Sigmoid colon (tissue), 7 donors: Measurements from ENCODE around the gene XRCC5. TPM values are rescaled to one million over a fixed set of nuclear protein-coding genes. Genes with fewer than 3 reads are reported as not detected.

Experiments used
- DNase-seq: peaks from one replicate; pipeline ENCODE4 v3.0.0-alpha.2; 2019
- H3K27ac ChIP-seq, 4 donors: fragments of 200-600 bp; sonication (generic); one replicate each; pipeline ENCODE4 v1.5.1; 2016 to 2019; ENCODE audit warnings: mild to moderate bottlenecking in 1 of 4
- H3K27me3 ChIP-seq, 3 donors: fragments of 200-600 bp; sonication (generic); one replicate each; pipeline ENCODE4 v1.5.1; 2019; ENCODE audit warnings: mild to moderate bottlenecking in 1 of 3
- H3K36me3 ChIP-seq, 4 donors: fragments of 200-600 bp; sonication (generic); one replicate each; pipeline ENCODE4 v1.5.1; 2016 to 2019
- H3K4me1 ChIP-seq, 4 donors: fragments of 200-600 bp; sonication (generic); one replicate each; pipeline ENCODE4 v1.5.1; 2017 to 2019
- H3K4me3 ChIP-seq, 4 donors: fragments of 200-600 bp; sonication (generic); one replicate each; pipeline ENCODE4 v1.5.1; 2017 to 2019; ENCODE audit warnings: mild to moderate bottlenecking in 2 of 4, moderate library complexity in 1 of 4
- H3K9me3 ChIP-seq, 4 donors: fragments of 200-600 bp in 3 of 4; sonication (generic) in 3 of 4; one replicate each; pipeline versions ENCODE4 v1.5.1 to v1.6.1; 2013 to 2019
- CTCF ChIP-seq, 4 experiments: fragments of 450-650 bp in 3 of 4; fragments of 200-600 bp in 1 of 4; IDR thresholded peaks; one replicate each; pipeline ENCODE4 v1.5.1; 2016 to 2019; ENCODE audit warnings: antibody characterized with exemption in 4 of 4, mild to moderate bottlenecking in 3 of 4, moderate library complexity in 2 of 4
- EP300 ChIP-seq, 4 donors: sonication (generic); formaldehyde crosslinking; IDR thresholded peaks; one replicate each; pipeline ENCODE4 v1.6.1; 2017; ENCODE audit warnings: antibody characterized with exemption in 4 of 4
- POLR2A ChIP-seq, 2 donors: fragments of 450-650 bp; IDR thresholded peaks; one replicate each; pipeline ENCODE4 v1.6.1; 2016; ENCODE audit warnings: antibody characterized with exemption in 2 of 2, mild to moderate bottlenecking in 2 of 2, moderate library complexity in 2 of 2
- POLR2AphosphoS5 ChIP-seq, 4 donors: sonication (generic); formaldehyde crosslinking; IDR thresholded peaks; one replicate each; pipeline ENCODE4 v1.6.1; 2017; ENCODE audit warnings: antibody characterized with exemption in 4 of 4
- WGBS, 2 donors: extraction: QIAGEN DNeasy Blood & Tissue Kit; methylation state at CpG; one replicate each; pipeline ENCODE4 v1.1.7; 2013; 5-methylcytosine and 5-hydroxymethylcytosine counted together
- intact Hi-C: fragments of 100-400 bp; cut with DNase I; formaldehyde crosslinking; loops from one replicate; pipeline ENCODE4 v1.15.1; 2023
- polyA plus RNA-seq, 3 donors: library from polyadenylated mRNA; stranded (reverse); fragments of 200-250 nt; gene quantifications; one replicate each; pipeline ENCODE4 v1.2.3, GENCODE V29; 2013
- total RNA-seq, 4 donors: library from RNA; depleted of rRNA; stranded (reverse); fragments of >200 nt; gene quantifications; one replicate each; pipeline ENCODE4 v1.1.0, GENCODE V29; 2016
- donor health status: healthy with polysubstance abuse.
- donor health status: Bipolar disorder and iron deficiency.
- donor health status: healthy.

XRCC5 gene
- total and polyA plus RNA-seq, 7 donors = 70.3 to 152 (median 111) TPM

- Histone ChIP-seq H3K9me3 (no peaks in the 10 kb centered on the region), H3K36me3 (peaks cover 5 to 58% (median 13%) of the 10 kb centered on the region in 4 donors), H3K27me3 (no peaks in the 10 kb centered on the region), H3K4me1 (peaks cover 0 to 52% (median 32%) of the 10 kb centered on the region in 4 donors), H3K4me3 (no peak overlapping the region), H3K27ac (no peak overlapping the region)
- intact Hi-C loops = loop anchor here (5.0 kb wide), 1 partner anchor 299 kb away; the partner anchor contains the start of gene SMARCAL1
- WGBS, 2 donors = 71 to 74% methylated on average over 4 of the region's 4 CpGs
- DNase-seq = no peak
- TF ChIP-seq CTCF (IDR thresholded peaks at IDR 0.05) = no peak
- no peak for TF ChIP-seq POLR2A (IDR thresholded peaks at IDR 0.05)
- no peak for TF ChIP-seq EP300 (IDR thresholded peaks at IDR 0.05)
- TF ChIP-seq POLR2AphosphoS5 (IDR thresholded peaks at IDR 0.05) = no peak
Measured at GRCh38 chr2:216112926-216113325, 3.8 kb downstream of the XRCC5 start.

- H3K27ac ChIP-seq = no peak overlapping the region
- no peaks in the 10 kb centered on the region for H3K9me3 ChIP-seq
- TF ChIP-seq POLR2AphosphoS5 (IDR thresholded peaks at IDR 0.05) (no peak), CTCF (IDR thresholded peaks at IDR 0.05) (no peak), EP300 (IDR thresholded peaks at IDR 0.05) (no peak), POLR2A (IDR thresholded peaks at IDR 0.05) (no peak)
- peaks cover 5 to 65% (median 16%) of the 10 kb centered on the region in 4 donors for H3K36me3 ChIP-seq
- 70 to 89% methylated on average over 3 of the region's 3 CpGs for WGBS, 2 donors
- intact Hi-C loops = loop anchor here (5.0 kb wide), 1 partner anchor 299 kb away; the partner anchor contains the start of gene SMARCAL1
- H3K4me1 ChIP-seq = peaks cover 0 to 54% (median 31%) of the 10 kb centered on the region in 4 donors
- DNase-seq = no peak
- no peaks in the 10 kb centered on the region for H3K27me3 ChIP-seq
- no peak overlapping the region for H3K4me3 ChIP-seq
Measured at GRCh38 chr2:216113572-216113971, 4.4 kb downstream of the XRCC5 start.

- TF ChIP-seq POLR2A (IDR thresholded peaks at IDR 0.05) = no peak
- no peak for TF ChIP-seq CTCF (IDR thresholded peaks at IDR 0.05)
- TF ChIP-seq EP300 (IDR thresholded peaks at IDR 0.05) = no peak
- TF ChIP-seq POLR2AphosphoS5 (IDR thresholded peaks at IDR 0.05) = no peak
- intact Hi-C loops = loop anchor here (5.0 kb wide), 1 partner anchor 298 kb away; the partner anchor contains the start of gene SMARCAL1
Measured at GRCh38 chr2:216114382-216114713, 5.2 kb downstream of the XRCC5 start.

DNA sequence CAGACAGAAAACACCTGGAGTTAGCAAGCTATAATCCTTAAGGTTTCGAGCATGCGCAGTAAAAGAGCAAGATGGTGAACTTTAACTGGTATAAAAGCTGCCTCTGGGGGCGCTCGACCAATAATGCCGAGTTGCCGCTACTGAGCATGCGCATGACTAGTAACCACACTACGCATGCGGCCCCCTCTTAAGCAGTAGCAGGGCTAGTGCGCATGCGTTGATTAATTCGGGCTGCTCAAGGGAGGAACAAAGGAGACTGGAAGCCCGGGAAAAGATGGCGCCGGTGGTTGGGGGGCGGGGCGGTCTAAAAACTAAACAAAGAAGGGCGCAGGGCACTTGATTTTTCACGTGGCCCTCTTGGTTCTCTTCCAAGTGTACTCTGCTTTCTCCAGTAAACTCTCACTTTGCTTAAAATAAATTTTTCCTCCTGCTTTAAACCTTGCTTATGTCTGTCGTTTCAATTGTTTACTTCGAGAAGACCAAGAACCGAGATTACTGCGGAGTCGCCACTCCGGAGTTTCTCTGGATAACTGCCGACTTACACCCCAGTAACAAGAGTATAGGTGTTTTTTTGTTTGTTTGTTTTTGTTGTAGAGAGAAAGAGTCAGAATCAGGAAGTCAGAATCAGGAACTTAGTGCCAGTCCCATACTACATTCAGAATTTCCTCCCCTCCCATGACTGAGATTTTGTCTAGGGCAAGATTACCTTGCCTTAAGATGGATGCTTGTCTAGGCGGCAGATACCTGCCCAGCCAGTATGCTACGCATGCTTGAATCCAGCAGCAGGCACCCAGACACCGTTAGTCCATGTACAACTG is 5.8 kb downstream of the XRCC5 start:
- Histone ChIP-seq H3K27ac (peak overlapping the region; percentile 79 to 85 (median 80)), H3K4me3 (peak overlapping the region; percentile 44 to 55 (median 53)), H3K4me1 (peaks cover 0 to 54% (median 27%) of the 10 kb centered on the region in 4 donors), H3K9me3 (no peaks in the 10 kb centered on the region), H3K27me3 (no peaks in the 10 kb centered on the region), H3K36me3 (peaks cover 5 to 78% (median 17%) of the 10 kb centered on the region in 4 donors)
- WGBS, 2 donors = 4 to 8% methylated on average over 29 of the region's 29 CpGs
- TF ChIP-seq POLR2A (IDR thresholded peaks at IDR 0.05) (no peak), POLR2AphosphoS5 (IDR thresholded peaks at IDR 0.05) (peak in 2 of 4 donors; percentile 12 to 80), CTCF (IDR thresholded peaks at IDR 0.05) (peak; percentile 77 to 85 (median 80)), EP300 (IDR thresholded peaks at IDR 0.05) (no peak)
- intact Hi-C loops = loop anchor here (5.0 kb wide), 1 partner anchor 297 kb away; the partner anchor contains the start of gene SMARCAL1
- DNase-seq = peak; percentile 99

More at GRCh38 chr2:216114382-216114713, 5.2 kb downstream of the XRCC5 start:
- no peak for DNase-seq
- Histone ChIP-seq H3K27me3 (no peaks in the 10 kb centered on the region), H3K4me3 (peak overlapping the region in 1 of 4 donors; percentile 55), H3K9me3 (no peaks in the 10 kb centered on the region), H3K27ac (peak overlapping the region; percentile 63 to 85 (median 80)), H3K36me3 (peaks cover 5 to 73% (median 16%) of the 10 kb centered on the region in 4 donors), H3K4me1 (peaks cover 0 to 56% (median 30%) of the 10 kb centered on the region in 4 donors)
- 11 to 29% methylated on average over 4 of the region's 4 CpGs for WGBS, 2 donors
